Astrocyte of the spinal cord (primary cell): Measurements from ENCODE around the gene FLOT2.
"Not testable (repeated sequence)": the region's sequence is repeated elsewhere in the genome, so short reads cannot be mapped to it uniquely, and the experiment has no call there.

Experiments used
- DNase-seq: peaks from one replicate; pipeline ENCODE4 v3.0.0; 2011; ENCODE audit warnings: low read depth, low spot score
- H3K4me3 ChIP-seq: 2 replicates; pipeline ENCODE4 v1.5.1; 2011; ENCODE audit warnings: low read depth, mild to moderate bottlenecking, low read length, moderate library complexity
- in situ Hi-C: cut with HindIII; loops from 2 replicates; pipeline ENCODE4 v1.10.0; 2017; ENCODE audit warnings: low sequenced_read_pairs
- TF ChIP-seq, protein P1 (sequence below): IDR thresholded peaks from 2 replicates; pipeline ENCODE4 v1.5.1; 2012; ENCODE audit warnings: low read depth, mild to moderate bottlenecking, low read length, inconsistent platforms

FLOT2 gene

DNA sequence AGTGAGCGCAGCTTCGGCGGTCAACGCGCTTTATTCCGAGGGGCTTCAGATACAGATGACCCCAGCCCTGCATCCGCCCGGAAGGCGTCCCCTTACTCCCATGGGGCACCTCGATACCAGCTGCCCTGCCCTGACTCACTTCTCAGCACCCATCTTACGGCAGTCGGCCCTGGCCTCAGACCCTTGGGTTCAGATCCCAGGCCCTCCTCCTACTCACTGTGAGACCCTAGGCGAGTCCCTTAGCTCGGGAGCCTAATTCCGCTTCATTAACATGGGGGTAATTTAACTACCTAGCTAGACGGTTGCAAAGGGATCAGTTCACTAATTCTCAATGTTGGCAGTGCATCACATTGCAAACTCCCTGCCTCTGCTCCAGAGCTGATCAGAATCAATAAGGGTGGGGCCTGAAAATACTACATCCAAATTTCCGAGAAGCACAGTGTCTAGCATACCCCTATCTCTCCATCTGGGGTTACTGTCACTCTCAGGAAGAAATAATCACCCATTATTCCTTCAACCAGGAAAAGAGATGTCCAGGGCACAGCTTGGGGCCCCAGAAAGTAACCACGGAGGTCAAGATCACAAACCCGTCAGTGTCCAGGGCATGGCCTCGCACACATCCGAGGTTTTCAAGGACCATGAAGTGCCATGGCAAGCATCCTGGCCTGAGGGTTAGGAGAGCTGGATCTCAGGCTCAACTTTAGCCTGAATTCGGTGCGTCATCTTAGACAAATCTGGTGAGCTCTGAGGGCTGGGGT, 415 bp upstream of the FLOT2 start:
- in situ Hi-C loops, result no loop called here
- TF ChIP-seq, protein P1, sequence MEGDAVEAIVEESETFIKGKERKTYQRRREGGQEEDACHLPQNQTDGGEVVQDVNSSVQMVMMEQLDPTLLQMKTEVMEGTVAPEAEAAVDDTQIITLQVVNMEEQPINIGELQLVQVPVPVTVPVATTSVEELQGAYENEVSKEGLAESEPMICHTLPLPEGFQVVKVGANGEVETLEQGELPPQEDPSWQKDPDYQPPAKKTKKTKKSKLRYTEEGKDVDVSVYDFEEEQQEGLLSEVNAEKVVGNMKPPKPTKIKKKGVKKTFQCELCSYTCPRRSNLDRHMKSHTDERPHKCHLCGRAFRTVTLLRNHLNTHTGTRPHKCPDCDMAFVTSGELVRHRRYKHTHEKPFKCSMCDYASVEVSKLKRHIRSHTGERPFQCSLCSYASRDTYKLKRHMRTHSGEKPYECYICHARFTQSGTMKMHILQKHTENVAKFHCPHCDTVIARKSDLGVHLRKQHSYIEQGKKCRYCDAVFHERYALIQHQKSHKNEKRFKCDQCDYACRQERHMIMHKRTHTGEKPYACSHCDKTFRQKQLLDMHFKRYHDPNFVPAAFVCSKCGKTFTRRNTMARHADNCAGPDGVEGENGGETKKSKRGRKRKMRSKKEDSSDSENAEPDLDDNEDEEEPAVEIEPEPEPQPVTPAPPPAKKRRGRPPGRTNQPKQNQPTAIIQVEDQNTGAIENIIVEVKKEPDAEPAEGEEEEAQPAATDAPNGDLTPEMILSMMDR, result no peak
- H3K4me3 ChIP-seq, result peak overlapping the region; percentile 76
- no peak for DNase-seq

DNA sequence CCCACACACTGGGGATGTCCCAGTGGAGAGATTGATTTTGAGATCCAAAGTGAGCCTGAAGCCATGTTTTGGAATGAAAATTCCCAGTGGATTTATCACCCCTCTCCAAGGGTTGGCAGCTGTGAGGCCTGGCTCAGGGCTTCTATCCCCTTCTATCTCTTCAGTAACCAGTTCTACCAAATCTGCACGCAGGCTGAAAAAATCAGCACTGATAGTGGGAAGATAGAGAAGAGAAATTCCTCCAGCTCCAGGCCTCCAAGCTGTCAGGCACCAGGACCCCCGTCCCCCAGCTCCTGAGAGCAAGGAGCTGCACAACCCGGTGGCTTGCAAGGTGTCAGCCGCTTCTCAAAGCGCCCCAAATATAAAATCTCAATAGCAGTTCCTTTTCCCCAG, 1.0 kb downstream of the FLOT2 start:
- in situ Hi-C loops, result no loop called here
- peak overlapping the region; percentile 76 for H3K4me3 ChIP-seq
- no peak for DNase-seq
- TF ChIP-seq, protein P1, result no peak

DNA sequence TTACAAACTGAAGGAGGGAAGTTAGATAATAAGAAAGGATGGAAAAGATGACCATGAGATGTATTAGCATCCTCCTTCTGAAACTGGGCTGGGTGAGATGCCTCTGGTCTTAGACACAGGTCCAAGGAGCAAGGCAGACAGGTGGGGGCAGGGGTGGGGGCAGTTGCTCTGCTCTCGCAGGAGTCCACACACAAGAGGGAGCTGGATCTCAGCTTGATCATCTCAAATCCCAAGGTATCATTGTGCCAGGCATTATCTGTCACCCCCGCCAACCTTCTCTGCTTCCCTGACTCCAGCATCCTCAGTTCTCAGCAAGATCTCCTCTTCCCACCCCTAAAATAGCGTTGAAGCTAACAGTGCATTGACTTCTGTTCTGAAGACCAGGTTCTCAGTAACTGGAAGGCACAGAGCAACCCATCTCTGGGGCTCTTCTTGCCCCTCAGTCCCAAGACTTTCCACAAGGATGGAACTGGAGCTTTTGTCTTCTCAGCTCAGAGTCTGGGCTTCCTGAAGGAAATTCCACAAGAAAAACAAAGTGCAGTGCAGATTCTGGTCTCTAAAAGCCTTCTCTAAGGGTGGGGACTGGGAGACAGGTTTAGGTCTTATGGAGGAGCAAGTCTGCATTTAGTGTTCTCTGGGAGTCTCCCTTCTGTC, 1.6 kb downstream of the FLOT2 start:
- no peak overlapping the region for H3K4me3 ChIP-seq
- in situ Hi-C loops, result no loop called here
- no peak for DNase-seq
- TF ChIP-seq, protein P1, result no peak

GRCh38 chr17:28893248-28894183, 4.0 kb downstream of the FLOT2 start:
- in situ Hi-C loops, H3K4me3 ChIP-seq, DNase-seq: not testable (repeated sequence)

DNA sequence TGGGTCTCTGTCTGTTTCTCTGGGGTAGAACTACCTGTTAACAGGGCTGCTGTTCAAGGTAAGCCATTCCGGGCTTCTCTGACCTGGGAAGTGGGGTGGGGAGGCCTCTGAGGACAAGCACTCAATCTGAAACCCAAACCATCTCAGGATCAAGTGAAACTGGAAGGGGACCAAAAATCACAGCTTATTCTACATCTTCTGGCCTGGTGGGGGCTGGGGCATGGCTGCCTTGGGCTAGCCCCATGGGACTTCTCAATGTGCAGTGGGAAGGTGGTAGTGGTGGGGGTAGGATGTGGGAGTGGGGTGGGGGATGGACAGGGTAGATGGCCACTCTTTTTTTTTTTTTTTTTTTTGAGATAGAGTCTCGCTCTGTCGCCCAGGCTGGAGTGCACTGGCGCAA, 5.5 kb downstream of the FLOT2 start:
- DNase-seq, result no peak
- in situ Hi-C loops, result no loop called here
- TF ChIP-seq, protein P1, result no peak

DNA sequence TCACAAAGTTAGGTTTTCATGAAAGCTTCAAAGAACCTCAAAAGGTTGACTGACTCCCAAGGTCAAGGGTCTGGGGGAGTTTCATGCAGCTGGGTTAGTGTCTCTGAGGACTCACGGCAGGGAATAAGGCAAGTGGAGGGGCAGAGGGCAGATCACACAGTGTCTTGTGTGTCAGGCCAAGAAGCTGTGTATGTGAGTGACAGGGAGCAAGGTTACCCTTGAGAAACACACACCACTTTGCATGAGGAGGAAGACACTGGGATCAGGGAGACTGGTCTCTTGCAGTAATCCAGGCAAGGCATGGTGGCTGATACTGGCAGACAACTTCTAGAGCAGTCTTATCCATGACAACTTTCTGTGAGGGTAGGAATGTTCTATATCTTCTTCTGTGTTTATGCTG, 6.3 kb downstream of the FLOT2 start:
- no peak overlapping the region for H3K4me3 ChIP-seq
- no peak for DNase-seq
- TF ChIP-seq, protein P1, result no peak
- in situ Hi-C loops, result no loop called here

More for the DNA sequence above, 5.5 kb downstream of the FLOT2 start:
- no peak overlapping the region for H3K4me3 ChIP-seq

DNA sequence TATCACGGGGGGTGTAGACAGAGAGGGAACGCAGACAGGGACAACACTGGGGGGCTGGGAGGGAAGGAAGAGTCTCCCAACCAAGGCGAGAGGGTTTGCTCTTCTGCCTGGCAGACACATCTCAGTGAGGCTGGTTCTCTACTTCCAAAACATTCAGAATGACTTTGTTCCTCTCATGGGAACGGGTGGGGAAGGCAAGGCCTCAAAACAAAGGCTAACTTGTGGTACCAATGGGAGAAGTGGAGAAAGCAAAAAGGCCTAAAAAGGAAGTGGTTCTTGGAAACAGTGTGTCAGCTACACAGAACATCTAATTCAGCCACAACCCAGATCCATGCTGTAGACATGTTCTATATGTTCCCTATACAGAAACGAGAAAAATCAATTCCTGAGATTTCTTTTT, 7.5 kb downstream of the FLOT2 start:
- no peak for DNase-seq
- no peak overlapping the region for H3K4me3 ChIP-seq
- TF ChIP-seq, protein P1, result no peak
- in situ Hi-C loops, result no loop called here
